ENCODE results near the gene GATD1.

The GATD1 gene

GRCh38 chr11:823441-824291, 46.4 kb upstream of the GATD1 start:
- peaks cover 36% of the 10 kb centered on the region for H3K4me1 ChIP-seq (ENCODE audit: insufficient read depth, insufficient read length)
- H3K36me3 ChIP-seq (ENCODE audit: insufficient read depth, insufficient read length, low read length), result peaks cover 39% of the 10 kb centered on the region
- no peak overlapping the region for H3K9ac ChIP-seq (ENCODE audit: insufficient read length, low read depth)
- peaks cover 46% of the 10 kb centered on the region for H3K27me3 ChIP-seq (ENCODE audit: insufficient read depth, insufficient read length)
- DNase-seq (ENCODE audit: low read depth, low spot score), result no peak
- H3K9me3 ChIP-seq (ENCODE audit: insufficient read depth, low read length), result no peaks in the 10 kb centered on the region
- no peak overlapping the region for H3K4me3 ChIP-seq (ENCODE audit: insufficient read length, low read depth)
- TF ChIP-seq SUZ12 (IDR thresholded peaks at IDR 0.05; ENCODE audit: extremely low read depth, insufficient read depth, insufficient read length), result no peak
- no peak for TF ChIP-seq ZNF274 (IDR thresholded peaks at IDR 0.05; ENCODE audit: low read depth, low read length)
- TF ChIP-seq YY1 (IDR thresholded peaks at IDR 0.05; ENCODE audit: insufficient read depth, insufficient read length), result no peak

- TF ChIP-seq YY1 (IDR thresholded peaks at IDR 0.05; ENCODE audit: insufficient read depth, insufficient read length) (no peak), SUZ12 (IDR thresholded peaks at IDR 0.05; ENCODE audit: extremely low read depth, insufficient read depth, insufficient read length) (no peak), ZNF274 (IDR thresholded peaks at IDR 0.05; ENCODE audit: low read depth, low read length) (no peak)
- no peak overlapping the region for H3K9ac ChIP-seq (ENCODE audit: insufficient read length, low read depth)
- no peak for DNase-seq (ENCODE audit: low read depth, low spot score)
- no peaks in the 10 kb centered on the region for H3K9me3 ChIP-seq (ENCODE audit: insufficient read depth, low read length)
- peaks cover 26% of the 10 kb centered on the region for H3K4me1 ChIP-seq (ENCODE audit: insufficient read depth, insufficient read length)
- H3K36me3 ChIP-seq (ENCODE audit: insufficient read depth, insufficient read length, low read length), result peaks cover 39% of the 10 kb centered on the region
- no peak overlapping the region for H3K4me3 ChIP-seq (ENCODE audit: insufficient read length, low read depth)
- H3K27me3 ChIP-seq (ENCODE audit: insufficient read depth, insufficient read length), result peaks cover 26% of the 10 kb centered on the region
Measured at GRCh38 chr11:821512-822371, 44.5 kb upstream of the GATD1 start.

GRCh38 chr11:820655-821511, 43.6 kb upstream of the GATD1 start:
- peaks cover 41% of the 10 kb centered on the region for H3K36me3 ChIP-seq (ENCODE audit: insufficient read depth, insufficient read length, low read length)
- H3K4me3 ChIP-seq (ENCODE audit: insufficient read length, low read depth), result peak overlapping the region; percentile 95
- TF ChIP-seq ZNF274 (IDR thresholded peaks at IDR 0.05; ENCODE audit: low read depth, low read length) (no peak), YY1 (IDR thresholded peaks at IDR 0.05; ENCODE audit: insufficient read depth, insufficient read length) (no peak), SUZ12 (IDR thresholded peaks at IDR 0.05; ENCODE audit: extremely low read depth, insufficient read depth, insufficient read length) (no peak)
- H3K9me3 ChIP-seq (ENCODE audit: insufficient read depth, low read length), result no peaks in the 10 kb centered on the region
- peaks cover 18% of the 10 kb centered on the region for H3K27me3 ChIP-seq (ENCODE audit: insufficient read depth, insufficient read length)
- peak overlapping the region; percentile 84 for H3K9ac ChIP-seq (ENCODE audit: insufficient read length, low read depth)
- no peak for DNase-seq (ENCODE audit: low read depth, low spot score)
- peaks cover 26% of the 10 kb centered on the region for H3K4me1 ChIP-seq (ENCODE audit: insufficient read depth, insufficient read length)

- Histone ChIP-seq H3K4me1 (ENCODE audit: insufficient read depth, insufficient read length) (peaks cover 23% of the 10 kb centered on the region), H3K36me3 (ENCODE audit: insufficient read depth, insufficient read length, low read length) (peaks cover 41% of the 10 kb centered on the region), H3K4me3 (ENCODE audit: insufficient read length, low read depth) (peak overlapping the region; percentile 95), H3K27me3 (ENCODE audit: insufficient read depth, insufficient read length) (peaks cover 11% of the 10 kb centered on the region), H3K9me3 (ENCODE audit: insufficient read depth, low read length) (no peaks in the 10 kb centered on the region), H3K9ac (ENCODE audit: insufficient read length, low read depth) (peak overlapping the region; percentile 91)
- no peak for DNase-seq (ENCODE audit: low read depth, low spot score)
- TF ChIP-seq SUZ12 (IDR thresholded peaks at IDR 0.05; ENCODE audit: extremely low read depth, insufficient read depth, insufficient read length) (no peak), YY1 (IDR thresholded peaks at IDR 0.05; ENCODE audit: insufficient read depth, insufficient read length) (no peak), ZNF274 (IDR thresholded peaks at IDR 0.05; ENCODE audit: low read depth, low read length) (no peak)
Measured at GRCh38 chr11:819943-820649, 42.8 kb upstream of the GATD1 start.

- no peaks in the 10 kb centered on the region for H3K9me3 ChIP-seq (ENCODE audit: insufficient read depth, low read length)
- peak overlapping the region; percentile 91 for H3K9ac ChIP-seq (ENCODE audit: insufficient read length, low read depth)
- no peak for DNase-seq (ENCODE audit: low read depth, low spot score)
- peak overlapping the region; percentile 95 for H3K4me3 ChIP-seq (ENCODE audit: insufficient read length, low read depth)
- peaks cover 10% of the 10 kb centered on the region for H3K27me3 ChIP-seq (ENCODE audit: insufficient read depth, insufficient read length)
- TF ChIP-seq ZNF274 (IDR thresholded peaks at IDR 0.05; ENCODE audit: low read depth, low read length) (no peak), YY1 (IDR thresholded peaks at IDR 0.05; ENCODE audit: insufficient read depth, insufficient read length) (no peak), SUZ12 (IDR thresholded peaks at IDR 0.05; ENCODE audit: extremely low read depth, insufficient read depth, insufficient read length) (no peak)
- peaks cover 39% of the 10 kb centered on the region for H3K36me3 ChIP-seq (ENCODE audit: insufficient read depth, insufficient read length, low read length)
- H3K4me1 ChIP-seq (ENCODE audit: insufficient read depth, insufficient read length), result peaks cover 21% of the 10 kb centered on the region
Measured at GRCh38 chr11:819129-819931, 42.0 kb upstream of the GATD1 start.

Measured in NT2/D1 (cell line).